Activated naive CD4-positive, alpha-beta T cell treated with anti-CD3 and anti-CD28 coated beads, Interleukin-2, amount 50 U/mL, for 16 hours (primary cell): ENCODE measurements around the gene USP43.
"Not testable (repeated sequence)": the region's sequence is repeated elsewhere in the genome, so short reads cannot be mapped to it uniquely, and the experiment has no call there.

Experiments used
- DNase-seq: peaks from one replicate; pipeline ENCODE4 v3.0.0-alpha.2; 2020

The USP43 gene

GRCh38 chr17:9644910-9645751 is at the start of gene USP43:
Gene USP43 (plus strand): TSS chr17:9645517. CDS start chr17:9645633, 116 bp downstream.
- DNase-seq: peak; percentile 17

- DNase-seq: not testable (repeated sequence)
These were observed 47.7 kb upstream of the USP43 start for GRCh38 chr17:9597638-9598037.

GRCh38 chr17:9598661-9599060 is 46.7 kb upstream of the USP43 start:
- DNase-seq: no peak

- DNase-seq: not testable (repeated sequence)
These were observed 40.7 kb upstream of the USP43 start for GRCh38 chr17:9604583-9604982.

GRCh38 chr17:9606453-9606852 is 38.9 kb upstream of the USP43 start:
- DNase-seq: no peak

GRCh38 chr17:9607058-9607457 is 38.3 kb upstream of the USP43 start:
- DNase-seq: not testable (repeated sequence)

GRCh38 chr17:9611557-9611956 is 33.8 kb upstream of the USP43 start:
- no peak for DNase-seq

GRCh38 chr17:9612006-9612405 is 33.3 kb upstream of the USP43 start:
- no peak for DNase-seq

GRCh38 chr17:9615486-9615885 is 29.8 kb upstream of the USP43 start:
- DNase-seq: no peak

GRCh38 chr17:9622961-9623360 is 22.4 kb upstream of the USP43 start:
- no peak for DNase-seq

- no peak for DNase-seq
These were observed 16.8 kb upstream of the USP43 start for GRCh38 chr17:9628509-9628908.

GRCh38 chr17:9632741-9633140 is 12.6 kb upstream of the USP43 start:
- no peak for DNase-seq

- DNase-seq: no peak
These were observed 10.0 kb upstream of the USP43 start for GRCh38 chr17:9635340-9635739.

GRCh38 chr17:9636501-9636900 is 8.8 kb upstream of the USP43 start:
- no peak for DNase-seq

GRCh38 chr17:9640388-9640787 is 4.9 kb upstream of the USP43 start:
- DNase-seq: not testable (repeated sequence)

GRCh38 chr17:9643611-9644010 is 1.7 kb upstream of the USP43 start:
- DNase-seq: no peak

GRCh38 chr17:9645851-9646545 is 681 bp downstream of the USP43 start:
- DNase-seq: peak; percentile 16

- DNase-seq: no peak
These were observed 1.2 kb downstream of the USP43 start for GRCh38 chr17:9646546-9646885.

GRCh38 chr17:9647014-9647413 is 1.7 kb downstream of the USP43 start:
- DNase-seq: no peak

- DNase-seq: no peak
These were observed 3.3 kb downstream of the USP43 start for GRCh38 chr17:9648521-9649110.

- no peak for DNase-seq
These were observed 13.4 kb downstream of the USP43 start for GRCh38 chr17:9658593-9659211.

GRCh38 chr17:9661027-9661426 is 15.7 kb downstream of the USP43 start:
- no peak for DNase-seq

- DNase-seq: not testable (repeated sequence)
These were observed 18.2 kb downstream of the USP43 start for GRCh38 chr17:9663511-9663910.
